Hippocampal formation (tissue), 2 donors: ENCODE results near the gene SMNDC1.
"Not testable (repeated sequence)": the region's sequence is repeated elsewhere in the genome, so short reads cannot be mapped to it uniquely, and the experiment has no call there.

Experiments
- DNase-seq, 2 donors: peaks; one replicate each; lab custom pipeline; 2025; lab: John Stamatoyannopoulos, UW

Gene SMNDC1

GRCh38 chr10:110251392-110251791, 53.3 kb downstream of the SMNDC1 start:
- not testable (repeated sequence) for DNase-seq

- DNase-seq, result not testable (repeated sequence)
Measured at GRCh38 chr10:110249489-110249888, 55.2 kb downstream of the SMNDC1 start.

GRCh38 chr10:110247833-110248232, 56.9 kb downstream of the SMNDC1 start:
- DNase-seq, result not testable (repeated sequence)

GRCh38 chr10:110244550-110244949, 60.2 kb downstream of the SMNDC1 start:
- no peak for DNase-seq

- DNase-seq, result no peak
Measured at GRCh38 chr10:110242511-110242910, 62.2 kb downstream of the SMNDC1 start.

- no peak for DNase-seq
Measured at GRCh38 chr10:110241841-110242240, 62.9 kb downstream of the SMNDC1 start.

- no peak for DNase-seq
Measured at GRCh38 chr10:110241407-110241806, 63.3 kb downstream of the SMNDC1 start.
